ENCODE results near the gene CRYBG2. TPM values are rescaled to one million over a fixed set of nuclear protein-coding genes. Genes with fewer than 3 reads are reported as not detected.
A peak's percentile ranks its signal among the peaks of the same experiment; 100 is the strongest.
"Not testable (repeated sequence)": the region's sequence is repeated elsewhere in the genome, so short reads cannot be mapped to it uniquely, and the experiment has no call there.

The CRYBG2 gene
- total RNA-seq, 3 donors from 2014 or later (not counting 1 experiment from before 2014, with no cell fraction given): 2.5 to 5.8 (median 3.2) TPM

DNA sequence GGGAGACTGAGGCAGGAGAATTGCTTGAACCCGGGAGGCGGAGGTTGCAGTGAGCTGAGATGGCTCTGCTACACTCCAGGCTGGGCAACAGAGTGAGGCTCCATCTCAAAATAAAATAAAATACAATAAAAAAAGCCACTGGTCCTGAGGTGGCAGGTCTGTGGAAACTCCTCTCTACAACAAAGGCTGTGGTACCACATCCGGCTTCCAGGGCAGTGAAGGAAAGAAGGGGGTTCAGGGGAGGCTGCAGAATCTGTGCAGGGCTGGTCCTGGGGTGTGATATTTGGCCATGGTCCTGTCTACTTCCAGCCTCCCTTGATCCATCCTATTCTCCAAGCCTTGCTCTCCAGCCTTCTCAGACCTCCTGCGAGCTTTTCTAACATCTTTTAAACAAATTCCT, 19.4 kb upstream of the CRYBG2 start:
- H3K27me3 Mint-ChIP-seq (ENCODE audit: low read depth in 2 of 2): peaks cover 0 to 12% of the 10 kb centered on the region in 2 donors
- DNase-seq (peak in 1 of 2 donors; percentile 71), ATAC-seq (peak in 2 of 3 donors; percentile 20 to 41)
- WGBS (ENCODE audit: insufficient coverage): 49% methylated on average over 3 of the region's 4 CpGs
- Histone ChIP-seq H3K27me3 (ENCODE audit: control insufficient read depth, insufficient read depth, low read length) (no peaks in the 10 kb centered on the region), H3K4me3 (ENCODE audit: low read length) (no peak overlapping the region), H3K27ac (ENCODE audit: low read length) (no peak overlapping the region), H3K9me3 (ENCODE audit: control insufficient read depth, insufficient read depth, low read length) (no peaks in the 10 kb centered on the region), H3K36me3 (ENCODE audit: control insufficient read depth, insufficient read depth, low read length) (no peaks in the 10 kb centered on the region), H3K4me1 (ENCODE audit: control insufficient read depth, insufficient read depth, low read length) (peaks cover 94% of the 10 kb centered on the region)
- H3K36me3 Mint-ChIP-seq: no peaks in the 10 kb centered on the region
- H3K9me3 Mint-ChIP-seq: peaks cover 0 to 3% of the 10 kb centered on the region in 2 donors
- peak overlapping the region; percentile 83 for H3K4me3 Mint-ChIP-seq
- intact Hi-C loops (cut with micrococcal nuclease): loop anchor here (10.0 kb wide), 2 partner anchors 58 to 412 kb away; partner anchors contain the start of genes CD52 and PIGV
- TF ChIP-seq, protein P1, sequence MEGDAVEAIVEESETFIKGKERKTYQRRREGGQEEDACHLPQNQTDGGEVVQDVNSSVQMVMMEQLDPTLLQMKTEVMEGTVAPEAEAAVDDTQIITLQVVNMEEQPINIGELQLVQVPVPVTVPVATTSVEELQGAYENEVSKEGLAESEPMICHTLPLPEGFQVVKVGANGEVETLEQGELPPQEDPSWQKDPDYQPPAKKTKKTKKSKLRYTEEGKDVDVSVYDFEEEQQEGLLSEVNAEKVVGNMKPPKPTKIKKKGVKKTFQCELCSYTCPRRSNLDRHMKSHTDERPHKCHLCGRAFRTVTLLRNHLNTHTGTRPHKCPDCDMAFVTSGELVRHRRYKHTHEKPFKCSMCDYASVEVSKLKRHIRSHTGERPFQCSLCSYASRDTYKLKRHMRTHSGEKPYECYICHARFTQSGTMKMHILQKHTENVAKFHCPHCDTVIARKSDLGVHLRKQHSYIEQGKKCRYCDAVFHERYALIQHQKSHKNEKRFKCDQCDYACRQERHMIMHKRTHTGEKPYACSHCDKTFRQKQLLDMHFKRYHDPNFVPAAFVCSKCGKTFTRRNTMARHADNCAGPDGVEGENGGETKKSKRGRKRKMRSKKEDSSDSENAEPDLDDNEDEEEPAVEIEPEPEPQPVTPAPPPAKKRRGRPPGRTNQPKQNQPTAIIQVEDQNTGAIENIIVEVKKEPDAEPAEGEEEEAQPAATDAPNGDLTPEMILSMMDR (IDR thresholded peaks at IDR 0.05): no peak
- H3K4me1 Mint-ChIP-seq: peaks cover 80% of the 10 kb centered on the region in 2 donors
- H3K27ac Mint-ChIP-seq: peak overlapping the region; percentile 78 to 83

DNA sequence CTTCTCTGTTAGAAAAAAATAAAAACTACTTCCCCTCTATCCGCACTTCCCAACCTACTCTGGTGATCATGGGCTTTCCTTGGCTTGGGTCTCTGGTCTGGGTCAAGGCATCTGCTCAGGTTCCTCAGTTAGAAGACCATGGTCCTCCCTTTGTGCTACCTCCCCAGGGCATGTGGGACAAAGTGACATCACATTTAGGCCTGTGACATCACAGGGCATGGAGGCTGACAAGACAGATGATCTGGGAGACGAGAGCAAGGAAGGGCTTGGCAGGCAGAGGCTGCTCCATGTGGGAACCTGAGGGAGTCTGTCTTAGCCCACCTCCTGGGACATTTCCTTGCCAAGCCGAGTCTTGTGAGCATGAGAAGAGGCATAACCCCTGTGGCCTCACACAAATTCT, 18.7 kb upstream of the CRYBG2 start, which contains the start of gene ZNF683:
TSS of gene ZNF683 (minus strand) at position 140 of the 400 bp plus-strand sequence. CDS start 4,179 bp downstream, outside the sequence.
- Mint-ChIP-seq H3K4me3 (peak within 1 kb of the TSS; percentile 83), H3K27ac (peak within 1 kb of the TSS; percentile 78 to 83), H3K27me3 (ENCODE audit: low read depth in 2 of 2) (peaks cover 0 to 12% of the 10 kb centered on the region in 2 donors), H3K4me1 (peaks cover 73 to 74% of the 10 kb centered on the region in 2 donors)
- not testable (repeated sequence) for H3K9me3 ChIP-seq (ENCODE audit: control insufficient read depth, insufficient read depth, low read length); H3K27me3 ChIP-seq (ENCODE audit: control insufficient read depth, insufficient read depth, low read length); ATAC-seq; H3K9me3 Mint-ChIP-seq; DNase-seq; H3K4me3 ChIP-seq (ENCODE audit: low read length); H3K36me3 Mint-ChIP-seq; H3K27ac ChIP-seq (ENCODE audit: low read length); H3K36me3 ChIP-seq (ENCODE audit: control insufficient read depth, insufficient read depth, low read length)
- intact Hi-C loops (cut with micrococcal nuclease): loop anchor here (10.0 kb wide), 2 partner anchors 58 to 412 kb away; partner anchors contain the start of genes CD52 and PIGV
- H3K4me1 ChIP-seq (ENCODE audit: control insufficient read depth, insufficient read depth, low read length): peaks cover 94% of the 10 kb centered on the region
- WGBS (ENCODE audit: insufficient coverage): 85% methylated on average over 3 of the region's 3 CpGs

- Histone ChIP-seq H3K27ac (ENCODE audit: low read length) (no peak overlapping the region), H3K27me3 (ENCODE audit: control insufficient read depth, insufficient read depth, low read length) (no peaks in the 10 kb centered on the region), H3K4me1 (ENCODE audit: control insufficient read depth, insufficient read depth, low read length) (peaks cover 94% of the 10 kb centered on the region), H3K4me3 (ENCODE audit: low read length) (no peak overlapping the region), H3K9me3 (ENCODE audit: control insufficient read depth, insufficient read depth, low read length) (no peaks in the 10 kb centered on the region), H3K36me3 (ENCODE audit: control insufficient read depth, insufficient read depth, low read length) (no peaks in the 10 kb centered on the region)
- intact Hi-C loops (cut with micrococcal nuclease): loop anchor here (10.0 kb wide), 2 partner anchors 57 to 413 kb away; partner anchors contain the start of genes CD52 and PIGV
- peak overlapping the region; percentile 83 for H3K4me3 Mint-ChIP-seq
- no peaks in the 10 kb centered on the region for H3K36me3 Mint-ChIP-seq
- no peak for DNase-seq
- TF ChIP-seq, protein P1 (IDR thresholded peaks at IDR 0.05): no peak
- WGBS (ENCODE audit: insufficient coverage): 94% methylated on average over 5 of the region's 5 CpGs
- peaks cover 0 to 3% of the 10 kb centered on the region in 2 donors for H3K9me3 Mint-ChIP-seq
- peaks cover 68% of the 10 kb centered on the region in 2 donors for H3K4me1 Mint-ChIP-seq
- peaks cover 0 to 12% of the 10 kb centered on the region in 2 donors for H3K27me3 Mint-ChIP-seq (ENCODE audit: low read depth in 2 of 2)
- no peak for ATAC-seq
- peak overlapping the region in 1 of 2 donors; percentile 83 for H3K27ac Mint-ChIP-seq
Measured at GRCh38 chr1:26372039-26372438, 18.1 kb upstream of the CRYBG2 start.

- no peaks in the 10 kb centered on the region for H3K27me3 ChIP-seq (ENCODE audit: control insufficient read depth, insufficient read depth, low read length)
- H3K27ac ChIP-seq (ENCODE audit: low read length): peak overlapping the region; percentile 23
- peak; percentile 27 to 59 (median 35) for ATAC-seq
- peak overlapping the region; percentile 26 to 82 for H3K27ac Mint-ChIP-seq
- peaks cover 55 to 56% of the 10 kb centered on the region in 2 donors for H3K4me1 Mint-ChIP-seq
- peak overlapping the region; percentile 34 for H3K4me3 ChIP-seq (ENCODE audit: low read length)
- intact Hi-C loops (cut with micrococcal nuclease): loop anchor here (1.0 to 10.0 kb wide), 3 partner anchors 8 to 414 kb away; partner anchors contain the start of genes CD52 and PIGV
- H3K36me3 ChIP-seq (ENCODE audit: control insufficient read depth, insufficient read depth, low read length): no peaks in the 10 kb centered on the region
- H3K4me3 Mint-ChIP-seq: peak overlapping the region; percentile 87
- no peaks in the 10 kb centered on the region for H3K9me3 Mint-ChIP-seq
- 51% methylated on average over 6 of the region's 6 CpGs for WGBS (ENCODE audit: insufficient coverage)
- TF ChIP-seq, protein P1 (IDR thresholded peaks at IDR 0.05): no peak
- peaks cover 86% of the 10 kb centered on the region for H3K4me1 ChIP-seq (ENCODE audit: control insufficient read depth, insufficient read depth, low read length)
- DNase-seq: peak in 1 of 2 donors; percentile 44
- H3K36me3 Mint-ChIP-seq: no peaks in the 10 kb centered on the region
- H3K9me3 ChIP-seq (ENCODE audit: control insufficient read depth, insufficient read depth, low read length): no peaks in the 10 kb centered on the region
- peaks cover 0 to 17% of the 10 kb centered on the region in 2 donors for H3K27me3 Mint-ChIP-seq (ENCODE audit: low read depth in 2 of 2)
Measured at GRCh38 chr1:26370591-26371382, 16.9 kb upstream of the CRYBG2 start.

Measured in natural killer cell (primary cell).